RPMI7951 (cell line): ENCODE data around the gene KIAA0319L. TPM values are rescaled to one million over a fixed set of nuclear protein-coding genes. Genes with fewer than 3 reads are reported as not detected.

ENCODE experiments used
- DNase-seq: peaks from one replicate; pipeline ENCODE4 v3.0.0-alpha.2; 2012; ENCODE audit warnings: low read depth
- total RNA-seq: library from RNA; depleted of rRNA; stranded (reverse); fragments of >200 nt; shearing (Covaris generic); gene quantifications from 2 replicates; pipeline ENCODE4 v1.2.3, GENCODE V29; 2014

KIAA0319L gene
- total RNA-seq, 1 experiment from 2014 or later: 17.9 TPM

DNA sequence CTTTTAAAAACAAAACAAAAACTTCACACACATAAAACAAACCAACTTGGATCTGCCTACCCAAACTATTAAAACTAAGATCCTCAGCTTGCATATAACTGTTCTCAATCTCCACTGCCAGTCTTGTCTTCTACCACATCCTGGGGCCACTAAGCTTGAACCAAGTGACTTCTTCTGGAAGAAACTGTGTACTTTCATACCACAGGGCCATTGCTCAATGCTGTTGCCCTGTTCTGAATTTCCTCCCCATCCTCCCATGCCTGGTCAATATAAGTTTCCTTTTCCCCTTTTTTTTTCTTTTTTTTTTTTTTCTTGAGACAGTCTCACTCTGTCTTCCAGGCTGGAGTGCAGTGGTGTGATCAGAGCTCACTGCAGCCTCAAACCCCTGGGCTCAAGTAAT is 109.9 kb downstream of the KIAA0319L start:
- no peak for DNase-seq

DNA sequence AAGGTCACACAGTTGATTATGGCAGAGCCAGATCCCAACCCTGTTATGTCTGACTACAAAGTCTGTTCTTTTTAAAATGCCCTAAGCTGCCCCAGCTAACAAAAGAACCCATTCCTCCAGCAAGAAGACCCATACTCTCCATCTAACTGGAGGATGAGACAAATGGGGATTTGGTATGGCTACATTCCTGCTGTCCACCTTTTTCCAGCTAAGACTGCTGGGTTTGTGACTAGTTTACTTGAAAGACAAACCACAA is 112.8 kb downstream of the KIAA0319L start:
- DNase-seq: no peak

DNA sequence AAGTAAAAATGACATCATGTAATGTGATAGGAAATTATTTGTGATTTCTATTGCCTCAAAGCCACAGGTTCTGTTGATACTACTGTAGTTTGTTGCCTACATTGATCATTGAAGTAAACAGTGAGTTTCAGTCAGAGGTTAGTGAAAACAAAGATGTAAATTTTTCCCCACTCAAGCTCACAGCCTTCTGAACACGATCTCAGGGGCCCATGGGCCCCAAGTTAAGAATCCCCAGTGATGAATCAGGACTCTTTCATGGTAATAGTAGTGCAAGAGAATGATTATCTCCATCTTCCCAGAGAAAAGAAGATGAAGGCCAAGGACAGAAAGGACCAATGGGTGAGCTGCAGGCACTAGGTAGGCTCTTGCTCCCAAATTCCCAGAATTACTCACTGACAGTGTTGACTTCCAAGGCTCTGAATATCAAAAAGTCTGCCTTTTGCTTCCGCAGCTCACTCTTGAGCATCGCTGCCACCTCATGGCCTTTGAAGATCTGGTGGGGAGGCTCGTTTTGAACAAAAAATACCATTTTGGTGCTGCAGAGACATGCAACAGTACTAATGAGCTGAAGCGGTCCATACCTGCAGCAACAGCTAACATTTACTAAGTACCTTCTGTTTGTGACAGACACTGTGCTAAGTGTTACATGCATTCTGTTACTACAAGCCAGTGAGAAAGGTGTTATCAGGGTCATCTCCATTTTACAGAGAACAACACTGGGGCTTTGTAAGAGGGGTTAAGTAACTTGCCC is 113.3 kb downstream of the KIAA0319L start:
- DNase-seq: no peak

DNA sequence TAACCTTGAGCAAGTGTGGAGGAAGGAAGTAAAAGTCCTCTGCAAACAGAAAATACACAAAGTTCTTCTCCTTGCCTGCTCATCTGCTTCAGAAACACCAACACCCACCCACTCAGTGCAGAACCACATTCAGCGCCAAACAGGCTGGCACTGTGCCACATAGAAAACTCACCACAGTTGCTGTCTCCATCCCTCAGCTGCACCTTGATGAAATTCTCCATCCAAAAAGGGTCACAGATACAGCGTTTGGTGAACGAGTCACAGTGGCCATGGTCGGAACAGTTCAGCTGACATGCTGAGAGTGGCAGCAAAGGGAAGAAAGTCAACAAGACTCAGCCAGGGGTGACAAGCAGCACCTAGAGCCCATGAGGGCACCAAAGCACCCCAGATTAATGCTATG is 114.5 kb downstream of the KIAA0319L start:
- no peak for DNase-seq

DNA sequence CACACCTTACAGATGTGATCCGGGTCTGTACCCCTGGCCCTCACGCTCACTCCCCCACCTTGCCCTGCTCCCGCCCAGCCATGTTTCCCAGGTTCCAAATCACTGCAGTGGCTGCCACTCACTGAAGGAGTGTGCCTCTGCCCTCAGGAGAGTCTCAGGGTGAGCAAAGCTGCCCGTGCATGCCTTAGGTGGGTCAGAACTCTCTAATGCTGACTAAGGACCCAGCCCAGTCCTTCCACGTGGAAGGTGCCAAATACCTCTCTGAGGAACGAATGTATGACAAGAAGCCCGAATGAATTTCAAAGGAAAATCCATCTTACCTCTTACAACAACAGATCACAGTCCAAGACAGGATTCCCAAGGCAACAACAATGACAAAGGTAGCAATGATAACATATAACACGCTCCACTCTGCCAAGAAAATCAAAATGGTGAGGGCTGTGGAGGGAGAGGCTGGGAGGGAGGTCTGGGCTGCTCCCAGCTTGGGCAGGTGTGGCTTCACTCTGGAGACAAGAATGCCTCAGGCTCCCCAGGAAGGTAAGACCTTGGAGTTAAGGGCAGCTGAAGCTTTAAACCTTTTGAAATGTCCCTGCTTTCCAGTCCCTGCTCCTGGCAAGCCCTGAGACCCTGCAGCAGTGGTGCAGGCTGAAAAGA is 115.2 kb downstream of the KIAA0319L start:
- no peak for DNase-seq

DNA sequence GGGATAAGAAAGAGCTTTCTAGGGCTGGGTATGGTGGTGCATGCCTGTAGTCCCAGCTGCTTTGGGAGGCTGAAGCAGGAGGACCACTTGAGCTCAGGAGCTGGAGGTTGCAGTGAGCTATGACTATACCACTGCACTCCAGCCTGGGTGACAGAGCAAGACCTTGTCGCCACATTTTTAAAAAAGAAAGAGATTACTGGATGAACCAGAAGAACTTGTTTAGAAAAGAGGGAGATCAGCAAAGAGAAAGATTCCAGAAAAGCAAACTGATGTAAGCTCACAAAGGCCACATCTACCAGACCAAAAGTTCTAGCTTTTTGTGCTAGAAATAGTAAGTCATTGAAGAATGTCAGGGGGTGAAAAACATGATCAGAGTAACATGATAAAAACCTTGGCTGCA is 117.6 kb downstream of the KIAA0319L start:
- no peak for DNase-seq

DNA sequence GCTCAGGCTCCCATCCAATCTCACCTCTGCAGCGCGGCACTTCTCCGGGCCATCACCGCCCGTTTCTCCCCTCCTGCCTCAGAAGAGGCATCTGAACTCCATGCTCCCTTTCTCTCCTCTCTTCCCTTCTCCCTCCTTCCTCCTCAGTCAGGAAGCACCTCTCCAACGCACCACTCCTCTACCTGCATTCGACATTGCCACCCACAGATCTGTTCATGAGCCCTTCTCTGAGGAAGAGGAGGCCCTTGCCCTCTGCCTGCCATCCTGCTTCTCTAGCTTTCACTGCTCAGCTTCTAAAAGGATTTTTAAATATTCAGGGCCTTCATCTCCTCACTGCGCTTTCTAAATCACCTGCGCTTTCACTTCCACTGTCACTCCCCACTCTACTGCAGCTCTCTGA is 120.0 kb downstream of the KIAA0319L start:
- DNase-seq: no peak

DNA sequence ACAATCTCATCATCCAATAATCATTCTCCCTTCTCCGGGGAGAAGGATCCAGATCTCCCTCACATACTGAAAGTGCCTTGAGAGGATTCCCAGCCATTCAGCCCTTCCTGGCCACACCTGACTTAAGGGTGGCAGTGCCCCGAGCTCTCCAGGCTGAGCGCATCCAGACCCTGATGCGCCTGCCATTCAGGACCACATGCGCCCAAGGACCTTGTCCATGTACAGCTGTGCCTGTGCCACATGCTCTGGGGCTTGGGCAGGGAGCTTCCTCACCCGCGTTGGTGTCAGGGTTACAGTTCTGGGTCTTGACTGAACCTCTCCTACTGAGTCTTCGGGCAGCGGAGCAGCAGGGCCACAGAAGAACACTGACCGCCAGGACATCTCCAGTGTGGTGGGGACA is 121.1 kb downstream of the KIAA0319L start:
- no peak for DNase-seq

DNA sequence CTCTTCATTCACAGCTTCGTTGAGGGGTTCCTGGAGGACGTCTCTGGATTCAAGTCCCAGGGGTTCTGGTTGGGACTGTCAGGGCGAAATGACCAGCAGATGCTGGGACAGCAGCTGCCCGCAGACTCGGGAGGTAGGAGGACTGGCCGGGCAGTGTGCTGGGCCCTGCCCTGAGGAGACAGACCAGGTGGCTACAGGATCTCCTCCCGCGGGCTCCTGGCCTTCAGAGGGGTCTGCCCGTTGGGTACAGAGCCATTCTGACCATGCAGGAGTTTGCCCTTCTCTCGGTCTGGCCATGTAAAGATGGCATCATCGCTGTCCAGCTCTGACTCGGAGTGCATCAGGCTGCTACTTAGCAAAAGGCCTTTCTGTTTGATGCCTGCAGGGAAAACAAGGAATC is 122.5 kb downstream of the KIAA0319L start:
- no peak for DNase-seq

DNA sequence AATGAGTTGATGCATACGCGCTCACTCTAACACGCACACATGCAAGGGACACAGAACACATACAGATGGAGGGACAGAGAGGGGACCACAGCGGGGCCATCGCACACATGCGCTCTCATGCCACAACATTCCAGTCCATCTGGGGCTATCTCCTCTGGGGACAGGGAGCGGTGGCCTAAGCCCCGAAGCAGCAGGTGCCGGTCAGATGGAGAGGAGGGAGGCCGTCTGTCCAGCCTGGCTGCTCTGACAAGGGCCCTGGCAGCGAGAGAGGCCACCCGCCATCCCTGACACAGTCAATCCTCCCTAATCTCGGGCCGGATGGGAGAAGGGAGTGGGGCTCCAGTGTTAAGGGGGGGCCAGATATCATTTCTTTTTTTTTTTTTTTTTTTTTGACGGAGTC is 123.5 kb downstream of the KIAA0319L start:
- DNase-seq: no peak

DNA sequence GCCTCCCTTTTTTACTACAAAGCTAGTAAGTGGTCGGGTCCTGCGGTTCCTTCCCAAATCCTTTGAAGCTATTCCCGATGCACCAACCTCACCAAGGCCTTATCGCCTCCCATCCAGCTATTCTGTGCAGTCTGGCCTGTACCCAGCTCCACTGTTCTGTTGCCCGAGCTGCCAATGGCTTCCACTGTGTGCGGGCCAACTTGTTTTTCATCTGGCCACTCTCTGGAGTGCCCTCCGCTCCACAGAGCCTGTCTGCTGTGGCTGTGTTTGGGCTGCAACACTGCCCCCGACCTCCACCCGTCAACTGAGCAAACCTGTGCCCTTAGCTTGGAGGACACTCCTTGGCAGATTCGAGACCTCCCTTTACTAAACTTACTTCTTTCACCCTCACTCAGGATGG is 125.0 kb downstream of the KIAA0319L start:
- DNase-seq: no peak

DNA sequence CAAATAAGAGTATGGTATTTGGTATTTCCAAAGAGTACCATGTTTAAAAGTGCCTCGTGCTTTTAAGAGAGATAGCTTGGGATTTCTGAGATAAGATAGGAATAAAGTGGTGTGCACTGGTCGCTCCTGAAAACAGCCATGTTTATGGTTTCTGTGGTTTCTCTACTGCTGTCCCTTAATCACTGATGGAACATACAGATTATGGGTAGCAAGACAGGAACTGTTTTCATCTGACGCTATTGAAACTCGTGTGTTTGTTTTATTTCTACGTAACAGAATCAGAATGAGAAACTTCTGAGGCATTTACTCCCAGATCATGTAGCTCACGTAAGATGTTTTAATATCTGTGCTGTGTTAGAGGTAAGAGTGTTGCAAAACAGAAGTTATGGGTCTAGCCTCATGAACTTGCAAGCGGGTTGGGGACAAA is 126.0 kb downstream of the KIAA0319L start:
- no peak for DNase-seq

DNA sequence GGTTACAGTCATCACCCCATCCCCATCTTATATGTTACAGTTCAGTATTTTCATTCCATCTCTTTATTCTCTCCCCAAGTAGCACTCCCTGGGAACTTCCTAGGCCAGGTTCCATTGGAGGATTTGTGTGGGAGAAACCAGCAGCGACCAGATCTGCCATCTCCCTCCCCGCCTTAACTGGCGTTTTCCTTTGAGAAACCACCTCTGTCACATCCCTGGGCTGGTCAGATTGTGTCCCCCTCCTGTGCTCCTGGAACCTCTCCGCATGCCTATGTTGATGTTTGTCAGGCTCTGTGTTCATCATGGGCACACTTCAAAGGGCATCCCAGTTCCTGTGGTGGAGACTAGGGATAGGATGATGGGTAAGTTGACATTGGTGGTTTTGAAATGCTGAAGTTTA is 126.4 kb downstream of the KIAA0319L start:
- no peak for DNase-seq

DNA sequence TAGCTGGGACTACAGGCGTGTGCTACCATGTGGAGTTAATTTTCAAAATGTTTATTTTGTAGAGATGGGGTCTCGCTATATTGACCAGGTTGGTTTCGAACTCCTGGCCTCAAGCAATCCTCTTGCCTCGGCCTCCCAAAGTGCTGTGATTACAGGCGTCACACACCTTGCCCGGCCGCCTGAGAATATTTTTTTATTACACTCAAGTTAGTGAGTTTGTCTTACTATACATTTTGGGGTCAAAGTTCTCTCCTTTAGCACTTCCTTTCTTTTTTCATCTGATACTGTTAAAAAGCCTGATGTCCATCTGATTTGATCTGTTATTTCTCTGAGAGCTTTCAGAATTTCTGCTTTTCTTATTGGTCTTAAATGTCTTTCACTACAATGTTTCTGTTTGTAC is 128.8 kb downstream of the KIAA0319L start:
- no peak for DNase-seq

DNA sequence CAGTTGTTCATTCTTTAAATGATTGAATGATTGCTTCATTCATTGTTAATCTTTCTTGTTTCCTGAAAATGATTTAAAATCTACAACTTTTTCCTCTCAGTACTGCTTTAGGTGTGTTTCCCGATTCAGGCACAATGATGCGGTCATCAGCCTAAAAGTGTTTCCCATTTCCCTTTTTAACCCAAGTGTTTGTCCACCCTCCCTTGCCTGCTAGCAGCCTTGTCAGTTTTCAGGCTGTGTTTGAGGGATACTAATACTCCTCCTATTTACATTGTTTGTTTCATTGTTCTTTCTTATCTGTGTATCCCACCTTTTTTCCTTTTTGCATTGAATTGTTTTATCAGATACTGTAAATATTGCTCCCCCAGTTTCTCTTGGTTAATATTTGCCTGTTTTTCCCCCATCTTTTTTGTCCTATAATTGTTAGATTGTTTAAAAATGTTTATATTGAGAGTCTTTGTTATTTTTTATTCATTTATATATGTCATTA is 131.1 kb downstream of the KIAA0319L start:
- no peak for DNase-seq

DNA sequence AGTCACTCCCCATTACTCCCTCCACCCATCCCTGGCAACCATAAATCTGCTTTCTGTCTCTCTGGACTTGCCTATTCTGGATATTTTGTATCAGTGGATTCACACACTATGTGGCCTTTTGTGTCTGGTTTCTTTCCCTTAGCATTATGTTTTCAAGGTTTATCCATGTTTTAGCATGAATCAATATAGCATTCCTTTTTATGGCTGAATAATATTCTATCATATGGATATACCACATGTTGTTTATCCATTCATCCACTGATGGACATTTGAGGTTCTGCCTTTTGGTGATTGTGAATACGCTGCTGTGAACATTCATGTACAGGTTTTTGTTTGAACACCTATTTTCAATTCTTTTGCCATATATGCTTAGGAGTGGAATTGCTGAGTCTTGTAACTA is 148.3 kb downstream of the KIAA0319L start:
- DNase-seq: no peak

DNA sequence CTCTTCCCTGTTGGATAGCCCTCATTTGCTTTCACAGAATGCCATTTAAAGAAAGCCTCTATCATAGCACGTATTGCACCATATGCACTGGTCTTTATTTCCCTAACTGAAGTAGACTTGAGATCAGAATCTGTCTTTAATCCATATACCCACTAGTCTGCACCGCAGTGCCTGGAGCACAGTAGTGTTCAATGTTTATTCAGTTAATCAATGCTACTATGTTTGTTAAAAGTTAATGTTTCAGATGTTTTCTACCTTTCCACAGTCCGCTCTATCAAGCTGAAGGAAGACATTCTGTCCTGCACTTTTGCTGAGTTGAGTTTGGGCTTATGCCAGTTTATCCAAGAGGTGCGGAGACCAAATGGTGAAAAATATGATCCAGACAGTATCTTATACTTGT is 149.5 kb downstream of the KIAA0319L start:
- no peak for DNase-seq

DNA sequence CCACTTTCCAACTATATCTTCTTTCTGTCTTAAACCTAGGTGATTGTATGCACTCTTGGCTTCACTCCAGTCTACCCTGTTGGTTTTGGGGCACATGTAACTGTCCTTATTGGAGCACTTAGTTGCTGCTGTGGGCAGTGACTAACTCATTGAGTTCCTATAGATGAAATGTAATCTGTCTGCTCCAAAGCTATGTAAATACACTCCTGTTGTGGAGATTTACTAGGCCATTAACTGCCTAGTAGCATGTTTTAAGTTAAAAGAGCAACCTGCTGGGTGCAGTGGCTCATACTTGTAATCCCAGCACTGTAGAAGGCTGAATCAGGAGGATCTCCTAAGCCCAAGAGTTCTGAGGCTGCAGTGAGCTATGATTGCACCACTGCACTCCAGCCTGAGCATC is 151.1 kb downstream of the KIAA0319L start:
- no peak for DNase-seq

DNA sequence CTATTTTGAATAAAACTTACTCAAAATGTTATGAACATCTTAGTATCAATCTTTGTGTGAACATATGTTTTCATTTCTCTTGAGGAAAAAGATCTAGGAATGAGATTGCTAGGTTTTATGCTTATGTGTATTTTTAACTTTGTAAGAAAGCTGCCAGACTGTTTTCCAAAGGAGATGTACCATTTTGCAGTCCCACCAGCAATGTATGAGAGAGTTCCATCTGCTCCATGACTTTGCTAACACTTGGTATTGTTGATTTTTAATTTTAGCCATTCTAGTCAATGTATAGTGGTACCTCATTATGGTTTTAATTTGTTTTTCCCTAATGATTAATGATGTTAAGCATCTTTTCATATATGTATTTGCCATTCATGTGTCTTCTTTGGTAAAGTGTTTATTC is 156.2 kb downstream of the KIAA0319L start:
- no peak for DNase-seq

DNA sequence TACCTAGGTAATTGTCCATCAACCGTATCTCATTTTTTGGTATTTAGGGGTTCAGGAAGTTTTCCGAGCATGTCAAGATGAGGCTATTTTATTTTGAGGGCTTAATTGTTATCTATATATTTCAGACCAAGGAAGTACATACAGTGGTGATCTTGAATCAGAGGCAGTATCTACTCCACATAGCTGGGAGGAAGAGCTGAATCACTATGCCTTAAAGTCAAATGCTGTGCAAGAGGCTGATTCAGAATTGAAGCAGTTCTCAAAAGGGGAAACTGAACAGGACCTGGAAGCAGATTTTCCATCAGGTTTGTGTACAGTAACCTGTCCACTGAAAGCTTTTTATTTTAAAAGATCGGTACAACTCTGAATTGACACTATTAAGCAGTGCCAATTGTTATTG is 158.5 kb downstream of the KIAA0319L start:
- DNase-seq: no peak

DNA sequence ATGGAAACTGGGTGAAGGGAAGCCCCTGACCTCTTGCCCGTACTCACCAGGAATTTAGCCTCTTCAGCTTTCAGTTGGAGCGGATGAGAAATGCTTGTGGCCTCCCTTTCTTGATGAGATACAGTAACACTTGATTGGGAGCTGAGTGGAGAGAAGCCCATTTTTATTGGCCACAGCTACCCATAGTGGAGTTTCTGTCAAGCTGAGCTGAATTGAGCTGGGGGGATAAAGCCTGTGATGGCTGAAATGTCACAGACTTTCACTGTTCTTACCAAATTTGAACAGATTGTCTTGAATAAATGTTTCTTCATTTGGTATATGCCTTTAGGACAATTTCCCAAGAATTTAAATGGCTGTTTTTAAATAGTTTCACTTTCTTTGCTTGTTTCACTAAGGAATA is 162.8 kb downstream of the KIAA0319L start:
- no peak for DNase-seq

DNA sequence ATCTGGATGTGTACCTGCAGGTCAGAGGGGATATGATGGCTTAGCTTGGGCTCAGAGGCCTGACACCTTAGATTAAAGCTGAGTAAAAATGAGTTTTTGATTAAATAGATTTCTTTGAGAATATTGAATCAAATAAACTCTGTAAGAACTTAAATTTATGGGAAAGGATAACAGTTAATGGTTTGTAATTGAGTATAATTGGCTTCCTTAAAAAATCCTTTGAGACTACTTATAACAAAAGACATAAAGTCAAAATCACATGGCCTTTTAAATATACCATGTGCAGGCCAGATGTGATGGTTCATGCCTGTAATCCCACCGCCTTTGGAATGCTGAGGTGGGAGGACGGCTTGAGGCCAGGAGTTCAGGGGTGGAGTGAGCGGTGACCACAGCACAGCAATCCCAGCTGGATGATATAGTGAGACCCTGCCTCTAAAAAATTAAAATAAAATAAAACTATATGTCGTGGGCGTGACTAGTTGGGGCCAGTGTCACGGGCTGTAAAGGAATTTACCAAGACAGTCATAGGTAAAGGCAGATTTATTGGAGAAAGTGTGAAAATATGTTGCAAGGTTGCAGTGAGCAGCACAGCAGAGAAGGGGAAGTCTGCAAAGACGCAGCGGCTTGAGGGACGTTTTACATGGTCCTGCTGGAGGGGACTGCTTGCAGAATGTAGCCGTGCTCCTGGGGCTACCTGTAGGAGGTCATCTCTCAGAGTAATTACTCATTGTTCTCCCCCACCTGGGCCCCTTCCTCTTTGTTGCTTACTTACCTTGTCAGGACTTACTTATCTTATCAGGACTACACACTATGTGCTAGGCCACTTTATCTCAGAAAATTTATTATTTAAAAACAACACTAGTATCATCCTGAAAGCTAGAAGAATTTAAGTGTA is 166.4 kb downstream of the KIAA0319L start:
- DNase-seq: peak; percentile 22

DNA sequence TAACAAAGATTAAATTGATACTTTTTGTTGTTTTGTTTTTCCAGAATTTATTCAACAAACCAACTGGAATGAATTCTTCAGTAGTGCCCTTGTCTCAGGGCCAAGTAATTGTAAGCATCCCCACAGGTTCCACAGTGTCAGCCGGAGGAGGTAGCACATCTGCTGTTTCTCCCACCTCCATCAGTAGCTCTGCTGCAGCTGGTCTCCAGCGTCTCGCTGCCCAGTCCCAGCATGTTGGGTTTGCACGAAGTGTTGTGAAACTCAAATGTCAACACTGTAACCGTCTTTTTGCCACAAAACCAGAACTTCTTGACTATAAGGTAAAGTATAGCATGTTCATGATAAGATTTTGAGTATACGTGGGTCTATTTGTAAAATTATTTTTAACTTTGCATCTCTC is 170.2 kb downstream of the KIAA0319L start:
- DNase-seq: no peak
